SK-N-MC (cell line): ENCODE results near the gene SMARCC1.

Source experiments
- EZH2 ChIP-seq: fragments of 200-600 bp; sonication (generic); IDR thresholded peaks from one replicate; pipeline ENCODE4 v1.6.1; 2017; ENCODE audit warnings: antibody characterized with exemption
- FOXP2 ChIP-seq: optimal IDR thresholded peaks from 2 replicates; pipeline ENCODE3; 2011; ENCODE audit warnings: mild to moderate bottlenecking, moderate library complexity; ENCODE audit not compliant: insufficient read depth; ENCODE audit errors: extremely low read length, control extremely low read depth
- POLR2AphosphoS5 ChIP-seq: IDR thresholded peaks from 2 replicates; pipeline ENCODE4 v1.6.1; 2012; ENCODE audit warnings: mild to moderate bottlenecking, low read depth, low read length, borderline replicate concordance

GRCh38 chr3:47792699-47793098 is 11.0 kb upstream of the SMARCC1 start:
- TF ChIP-seq POLR2AphosphoS5 (no peak), EZH2 (no peak), FOXP2 (no peak)
